ENCODE measurements around the gene EFNB3.

DNA sequence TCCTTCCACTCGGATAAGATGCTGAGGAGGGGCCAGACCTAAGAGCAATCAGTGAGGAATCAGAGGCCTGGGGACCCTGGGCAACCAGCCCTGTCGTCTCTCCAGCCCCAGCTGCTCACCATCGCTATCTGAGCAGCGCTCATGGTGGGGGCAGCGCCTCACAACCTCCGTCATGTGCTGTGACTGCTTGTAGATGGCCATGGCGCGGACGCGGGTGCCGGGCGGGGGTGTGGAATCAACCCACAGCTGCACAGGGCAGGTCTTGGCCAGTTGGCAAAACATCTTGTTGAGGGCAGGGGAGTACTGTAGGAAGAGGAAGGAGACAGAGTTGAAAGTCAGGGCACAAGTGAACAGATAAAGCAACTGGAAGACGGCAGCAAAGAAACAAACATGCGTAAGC, 30.1 kb upstream of the EFNB3 start:
- TF ChIP-seq, protein P1, sequence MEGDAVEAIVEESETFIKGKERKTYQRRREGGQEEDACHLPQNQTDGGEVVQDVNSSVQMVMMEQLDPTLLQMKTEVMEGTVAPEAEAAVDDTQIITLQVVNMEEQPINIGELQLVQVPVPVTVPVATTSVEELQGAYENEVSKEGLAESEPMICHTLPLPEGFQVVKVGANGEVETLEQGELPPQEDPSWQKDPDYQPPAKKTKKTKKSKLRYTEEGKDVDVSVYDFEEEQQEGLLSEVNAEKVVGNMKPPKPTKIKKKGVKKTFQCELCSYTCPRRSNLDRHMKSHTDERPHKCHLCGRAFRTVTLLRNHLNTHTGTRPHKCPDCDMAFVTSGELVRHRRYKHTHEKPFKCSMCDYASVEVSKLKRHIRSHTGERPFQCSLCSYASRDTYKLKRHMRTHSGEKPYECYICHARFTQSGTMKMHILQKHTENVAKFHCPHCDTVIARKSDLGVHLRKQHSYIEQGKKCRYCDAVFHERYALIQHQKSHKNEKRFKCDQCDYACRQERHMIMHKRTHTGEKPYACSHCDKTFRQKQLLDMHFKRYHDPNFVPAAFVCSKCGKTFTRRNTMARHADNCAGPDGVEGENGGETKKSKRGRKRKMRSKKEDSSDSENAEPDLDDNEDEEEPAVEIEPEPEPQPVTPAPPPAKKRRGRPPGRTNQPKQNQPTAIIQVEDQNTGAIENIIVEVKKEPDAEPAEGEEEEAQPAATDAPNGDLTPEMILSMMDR (IDR thresholded peaks at IDR 0.05; ENCODE audit: insufficient read depth, low read length): no peak
- TF ChIP-seq POLR2AphosphoS5 (IDR thresholded peaks at IDR 0.05; ENCODE audit: low read depth): no peak
- TF ChIP-seq, protein P2, sequence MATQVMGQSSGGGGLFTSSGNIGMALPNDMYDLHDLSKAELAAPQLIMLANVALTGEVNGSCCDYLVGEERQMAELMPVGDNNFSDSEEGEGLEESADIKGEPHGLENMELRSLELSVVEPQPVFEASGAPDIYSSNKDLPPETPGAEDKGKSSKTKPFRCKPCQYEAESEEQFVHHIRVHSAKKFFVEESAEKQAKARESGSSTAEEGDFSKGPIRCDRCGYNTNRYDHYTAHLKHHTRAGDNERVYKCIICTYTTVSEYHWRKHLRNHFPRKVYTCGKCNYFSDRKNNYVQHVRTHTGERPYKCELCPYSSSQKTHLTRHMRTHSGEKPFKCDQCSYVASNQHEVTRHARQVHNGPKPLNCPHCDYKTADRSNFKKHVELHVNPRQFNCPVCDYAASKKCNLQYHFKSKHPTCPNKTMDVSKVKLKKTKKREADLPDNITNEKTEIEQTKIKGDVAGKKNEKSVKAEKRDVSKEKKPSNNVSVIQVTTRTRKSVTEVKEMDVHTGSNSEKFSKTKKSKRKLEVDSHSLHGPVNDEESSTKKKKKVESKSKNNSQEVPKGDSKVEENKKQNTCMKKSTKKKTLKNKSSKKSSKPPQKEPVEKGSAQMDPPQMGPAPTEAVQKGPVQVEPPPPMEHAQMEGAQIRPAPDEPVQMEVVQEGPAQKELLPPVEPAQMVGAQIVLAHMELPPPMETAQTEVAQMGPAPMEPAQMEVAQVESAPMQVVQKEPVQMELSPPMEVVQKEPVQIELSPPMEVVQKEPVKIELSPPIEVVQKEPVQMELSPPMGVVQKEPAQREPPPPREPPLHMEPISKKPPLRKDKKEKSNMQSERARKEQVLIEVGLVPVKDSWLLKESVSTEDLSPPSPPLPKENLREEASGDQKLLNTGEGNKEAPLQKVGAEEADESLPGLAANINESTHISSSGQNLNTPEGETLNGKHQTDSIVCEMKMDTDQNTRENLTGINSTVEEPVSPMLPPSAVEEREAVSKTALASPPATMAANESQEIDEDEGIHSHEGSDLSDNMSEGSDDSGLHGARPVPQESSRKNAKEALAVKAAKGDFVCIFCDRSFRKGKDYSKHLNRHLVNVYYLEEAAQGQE (IDR thresholded peaks at IDR 0.05; ENCODE audit: insufficient replicate concordance, low read depth): no peak
